ENCODE results near the gene NGRN. TPM values are rescaled to one million over a fixed set of nuclear protein-coding genes. Genes with fewer than 3 reads are reported as not detected.
A peak's percentile ranks its signal among the peaks of the same experiment; 100 is the strongest.
"Not testable (repeated sequence)": the region's sequence is repeated elsewhere in the genome, so short reads cannot be mapped to it uniquely, and the experiment has no call there.

NGRN gene
- total and polyA plus RNA-seq, 2 experiments from 2014 or later = 99.5 to 122 TPM

DNA sequence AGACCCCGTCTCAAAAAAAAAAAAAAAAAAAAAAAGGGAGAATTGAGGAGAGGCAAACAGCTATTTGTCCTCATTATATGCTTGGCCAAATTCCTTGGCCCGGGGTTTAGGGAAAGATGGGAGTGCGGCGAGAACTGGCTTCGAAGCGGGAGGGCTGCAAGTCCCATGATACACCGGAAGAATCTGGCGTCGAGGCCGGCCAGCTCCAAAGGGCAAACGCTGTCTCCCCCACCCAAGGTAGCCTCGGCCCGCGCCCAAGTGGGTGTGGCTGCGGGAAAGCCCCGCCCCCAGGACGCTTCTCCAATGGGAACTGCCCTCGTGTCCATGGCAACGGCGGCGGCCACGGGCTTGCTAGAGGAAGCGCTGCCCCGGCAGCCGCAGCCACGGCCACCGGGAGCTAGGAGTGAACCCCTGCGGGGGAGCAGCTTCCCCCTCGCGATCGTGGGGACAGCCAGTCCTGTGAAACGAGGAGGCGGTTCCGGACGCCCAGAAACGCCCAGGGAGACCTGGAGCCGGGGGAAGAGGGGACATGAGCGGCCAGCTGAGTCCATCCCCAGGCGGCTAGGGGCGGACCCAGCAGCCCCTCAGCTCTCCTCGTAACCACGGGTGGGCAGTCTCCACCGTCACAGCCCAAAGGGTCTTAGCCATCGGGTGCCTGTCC lies 16.1 kb upstream of the NGRN start, which contains the start of gene TTLL13:
TSS of gene TTLL13 (plus strand) at position 354 of the 661 bp plus-strand sequence. CDS start 1,075 bp downstream, outside the sequence.
- peak within 1 kb of the TSS; percentile 81 for H3K4me3 ChIP-seq
- H3K79me2 ChIP-seq (ENCODE audit: insufficient read depth) = no peaks in the 10 kb centered on the region
- peak within 1 kb of the TSS; percentile 90 for H2AFZ ChIP-seq
- in situ Hi-C loops (cut with MboI) = no loop called here
- H3K4me2 ChIP-seq (ENCODE audit: unreplicated experiment) = peak within 1 kb of the TSS; percentile 81
- H3K9me2 ChIP-seq (ENCODE audit: insufficient read depth) = no peaks in the 10 kb centered on the region
- H3K36me3 ChIP-seq (ENCODE audit: low read depth) = no peaks in the 10 kb centered on the region
- H3K27me3 ChIP-seq (replicated peaks; ENCODE audit: insufficient read depth) = no peaks in the 10 kb centered on the region
- peak within 1 kb of the TSS; percentile 62 for H3K9ac ChIP-seq
- H3K27ac ChIP-seq = no peak within 1 kb of the TSS
- TF ChIP-seq EZH2 (IDR thresholded peaks at IDR 0.05; ENCODE audit: insufficient read depth, poor library complexity, severe bottlenecking) (no peak), EZH2phosphoT487 (IDR thresholded peaks at IDR 0.05; ENCODE audit: insufficient read depth, low read depth) (no peak)
- no peaks in the 10 kb centered on the region for H4K20me1 ChIP-seq (ENCODE audit: insufficient read depth)
- H3K4me1 ChIP-seq (ENCODE audit: insufficient read depth) = no peaks in the 10 kb centered on the region
- 1 to 2% methylated on average over 42 to 43 of the region's 44 CpGs for WGBS, 2 experiments (ENCODE audit: low coverage in 1 of 2, low lambda C conversion rate in 2 of 2, missing lambda C conversion rate in 2 of 2)
- DNase-seq = peak; percentile 90
- H3K9me3 ChIP-seq (ENCODE audit: low read depth) = no peaks in the 10 kb centered on the region
- peaks cover 10% of the 10 kb centered on the region; the same call in 1 of the 2 replicates for H3F3A ChIP-seq (ENCODE audit: insufficient read depth)

DNA sequence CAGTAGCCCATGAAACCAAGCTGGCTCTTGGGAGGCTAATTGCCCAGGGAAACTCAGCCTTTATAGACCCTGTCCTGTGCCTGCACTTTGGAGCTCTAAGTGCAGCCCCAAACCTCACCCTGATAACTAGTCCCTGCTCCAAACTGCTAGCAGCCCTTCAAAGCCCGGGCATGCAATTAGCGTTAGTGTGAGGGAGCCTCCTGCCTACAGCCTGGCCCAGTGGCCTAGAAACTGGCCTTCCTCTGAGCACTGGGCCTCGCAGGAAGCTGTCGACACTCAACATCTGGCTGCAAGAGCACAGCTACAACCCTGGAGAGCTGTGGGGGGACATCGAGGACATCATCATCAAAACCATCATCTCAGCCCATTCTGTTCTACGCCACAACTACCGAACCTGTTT lies 7.7 kb upstream of the NGRN start:
- Histone ChIP-seq H4K20me1 (ENCODE audit: insufficient read depth) (no peaks in the 10 kb centered on the region), H3K4me1 (ENCODE audit: insufficient read depth) (peaks cover 13% of the 10 kb centered on the region), H2AFZ (no peak overlapping the region), H3F3A (ENCODE audit: insufficient read depth) (no peaks in the 10 kb centered on the region), H3K27me3 (replicated peaks; ENCODE audit: insufficient read depth) (no peaks in the 10 kb centered on the region), H3K36me3 (ENCODE audit: low read depth) (no peaks in the 10 kb centered on the region), H3K9ac (no peak overlapping the region), H3K9me2 (ENCODE audit: insufficient read depth) (no peaks in the 10 kb centered on the region), H3K27ac (no peak overlapping the region), H3K79me2 (ENCODE audit: insufficient read depth) (no peaks in the 10 kb centered on the region), H3K9me3 (ENCODE audit: low read depth) (no peaks in the 10 kb centered on the region), H3K4me2 (ENCODE audit: unreplicated experiment) (no peak overlapping the region), H3K4me3 (no peak overlapping the region)
- in situ Hi-C loops (cut with MboI) = no loop called here
- no peak for TF ChIP-seq EZH2phosphoT487 (IDR thresholded peaks at IDR 0.05; ENCODE audit: insufficient read depth, low read depth)
- TF ChIP-seq EZH2 (IDR thresholded peaks at IDR 0.05; ENCODE audit: insufficient read depth, poor library complexity, severe bottlenecking) = no peak
- 73 to 78% methylated on average over 7 of the region's 7 CpGs for WGBS, 2 experiments (ENCODE audit: low coverage in 1 of 2, low lambda C conversion rate in 2 of 2, missing lambda C conversion rate in 2 of 2)
- no peak for DNase-seq

GRCh38 chr15:90259524-90259923 lies 5.9 kb upstream of the NGRN start:
- 80 to 90% methylated on average over 5 of the region's 5 CpGs for whole genome bisulfite sequencing, 2 experiments (ENCODE audit: low coverage in 1 of 2, low lambda C conversion rate in 2 of 2, missing lambda C conversion rate in 2 of 2)
- H3K4me2 ChIP-seq (ENCODE audit: unreplicated experiment) = no peak overlapping the region
- H3K4me3 ChIP-seq = no peak overlapping the region
- H3K9ac ChIP-seq = no peak overlapping the region
- no peaks in the 10 kb centered on the region for H3K36me3 ChIP-seq (ENCODE audit: low read depth)
- no peak overlapping the region for H3K27ac ChIP-seq
- H4K20me1 ChIP-seq (ENCODE audit: insufficient read depth) = no peaks in the 10 kb centered on the region
- no peak overlapping the region for H2AFZ ChIP-seq
- no peak for DNase-seq
- no peaks in the 10 kb centered on the region for H3K27me3 ChIP-seq (replicated peaks; ENCODE audit: insufficient read depth)
- no peaks in the 10 kb centered on the region for H3K79me2 ChIP-seq (ENCODE audit: insufficient read depth)
- TF ChIP-seq EZH2 (IDR thresholded peaks at IDR 0.05; ENCODE audit: insufficient read depth, poor library complexity, severe bottlenecking) (no peak), EZH2phosphoT487 (IDR thresholded peaks at IDR 0.05; ENCODE audit: insufficient read depth, low read depth) (no peak)
- no peaks in the 10 kb centered on the region for H3K9me3 ChIP-seq (ENCODE audit: low read depth)
- no peaks in the 10 kb centered on the region for H3F3A ChIP-seq (ENCODE audit: insufficient read depth)
- peaks cover 14% of the 10 kb centered on the region for H3K4me1 ChIP-seq (ENCODE audit: insufficient read depth)
- in situ Hi-C loops (cut with MboI) = no loop called here
- no peaks in the 10 kb centered on the region for H3K9me2 ChIP-seq (ENCODE audit: insufficient read depth)

GRCh38 chr15:90260731-90261130 lies 4.7 kb upstream of the NGRN start:
- H3K9me2 ChIP-seq (ENCODE audit: insufficient read depth); H3K9me3 ChIP-seq (ENCODE audit: low read depth); in situ Hi-C loops (cut with MboI); H4K20me1 ChIP-seq (ENCODE audit: insufficient read depth); H3K27me3 ChIP-seq (replicated peaks; ENCODE audit: insufficient read depth); H3F3A ChIP-seq (ENCODE audit: insufficient read depth); H3K4me3 ChIP-seq; H3K27ac ChIP-seq; H2AFZ ChIP-seq; H3K79me2 ChIP-seq (ENCODE audit: insufficient read depth); DNase-seq; H3K36me3 ChIP-seq (ENCODE audit: low read depth); H3K4me2 ChIP-seq (ENCODE audit: unreplicated experiment); H3K9ac ChIP-seq: not testable (repeated sequence)
- peaks cover 18% of the 10 kb centered on the region for H3K4me1 ChIP-seq (ENCODE audit: insufficient read depth)
- WGBS, 2 experiments (ENCODE audit: low coverage in 1 of 2, low lambda C conversion rate in 2 of 2, missing lambda C conversion rate in 2 of 2) = 67 to 81% methylated on average over 4 to 6 of the region's 6 CpGs
